Retinal pigment epithelial cell (primary cell): ENCODE measurements around the gene SELENOI.

Experiments used
- DNase-seq: peaks from one replicate; pipeline ENCODE4 v3.0.0-alpha.2; 2010; ENCODE audit warnings: low read depth
- H3K4me3 ChIP-seq: 2 replicates; pipeline ENCODE4 v1.5.1; 2011; ENCODE audit warnings: mild to moderate bottlenecking, low read length, control low read depth, moderate library complexity
- TF ChIP-seq, protein P1 (sequence below): conservative IDR thresholded peaks from 2 replicates; pipeline ENCODE4 v1.5.1; 2011; ENCODE audit warnings: low read depth, low read length, control low read depth, inconsistent platforms

The SELENOI gene, protein sequence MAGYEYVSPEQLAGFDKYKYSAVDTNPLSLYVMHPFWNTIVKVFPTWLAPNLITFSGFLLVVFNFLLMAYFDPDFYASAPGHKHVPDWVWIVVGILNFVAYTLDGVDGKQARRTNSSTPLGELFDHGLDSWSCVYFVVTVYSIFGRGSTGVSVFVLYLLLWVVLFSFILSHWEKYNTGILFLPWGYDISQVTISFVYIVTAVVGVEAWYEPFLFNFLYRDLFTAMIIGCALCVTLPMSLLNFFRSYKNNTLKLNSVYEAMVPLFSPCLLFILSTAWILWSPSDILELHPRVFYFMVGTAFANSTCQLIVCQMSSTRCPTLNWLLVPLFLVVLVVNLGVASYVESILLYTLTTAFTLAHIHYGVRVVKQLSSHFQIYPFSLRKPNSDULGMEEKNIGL

DNA sequence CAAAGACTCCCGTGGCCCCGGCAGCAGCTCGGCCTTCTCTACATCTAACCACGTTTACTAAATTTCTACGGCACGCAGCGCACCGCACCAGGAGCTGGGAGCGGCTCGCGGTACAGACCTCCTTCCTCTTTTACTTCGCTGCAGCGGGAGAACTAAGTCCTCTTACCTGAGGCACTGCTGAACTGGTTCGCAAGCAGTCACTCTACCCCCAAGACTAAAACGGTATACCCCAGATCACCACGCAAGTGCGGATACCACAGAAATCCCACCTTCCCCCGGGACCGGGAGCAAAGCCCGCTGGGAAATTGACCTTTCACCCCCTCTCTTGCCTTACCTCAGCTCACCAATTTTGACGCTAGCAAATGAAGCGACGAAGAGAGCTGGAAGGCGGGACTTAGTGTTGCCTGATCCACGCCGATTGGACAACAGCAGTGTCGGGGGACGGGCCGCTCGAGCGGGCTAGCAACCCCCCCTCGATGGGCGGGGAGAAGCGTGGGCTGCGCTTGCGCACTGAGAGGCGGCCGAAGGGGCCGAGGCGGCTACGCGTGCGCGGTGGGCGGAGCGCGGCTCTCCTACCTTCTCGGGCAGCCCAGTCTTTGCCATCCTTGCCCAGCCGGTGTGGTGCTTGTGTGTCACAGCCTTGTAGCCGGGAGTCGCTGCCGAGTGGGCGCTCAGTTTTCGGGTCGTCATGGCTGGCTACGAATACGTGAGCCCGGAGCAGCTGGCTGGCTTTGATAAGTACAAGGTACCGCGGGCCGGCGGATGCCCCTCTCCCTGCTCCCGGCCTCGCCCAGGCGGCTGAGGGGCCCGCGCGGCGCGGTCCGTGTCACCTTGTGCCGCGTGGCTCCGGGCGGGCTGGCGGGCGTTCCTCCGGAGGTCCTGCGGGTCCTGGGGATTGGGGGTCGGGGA, at the start of gene SELENOI:
Gene SELENOI (plus strand): TSS at position 599 of the 909 bp plus-strand sequence. CDS start 90 bp downstream, at position 689.
- DNase-seq: peak; percentile 98
- TF ChIP-seq, protein P1, sequence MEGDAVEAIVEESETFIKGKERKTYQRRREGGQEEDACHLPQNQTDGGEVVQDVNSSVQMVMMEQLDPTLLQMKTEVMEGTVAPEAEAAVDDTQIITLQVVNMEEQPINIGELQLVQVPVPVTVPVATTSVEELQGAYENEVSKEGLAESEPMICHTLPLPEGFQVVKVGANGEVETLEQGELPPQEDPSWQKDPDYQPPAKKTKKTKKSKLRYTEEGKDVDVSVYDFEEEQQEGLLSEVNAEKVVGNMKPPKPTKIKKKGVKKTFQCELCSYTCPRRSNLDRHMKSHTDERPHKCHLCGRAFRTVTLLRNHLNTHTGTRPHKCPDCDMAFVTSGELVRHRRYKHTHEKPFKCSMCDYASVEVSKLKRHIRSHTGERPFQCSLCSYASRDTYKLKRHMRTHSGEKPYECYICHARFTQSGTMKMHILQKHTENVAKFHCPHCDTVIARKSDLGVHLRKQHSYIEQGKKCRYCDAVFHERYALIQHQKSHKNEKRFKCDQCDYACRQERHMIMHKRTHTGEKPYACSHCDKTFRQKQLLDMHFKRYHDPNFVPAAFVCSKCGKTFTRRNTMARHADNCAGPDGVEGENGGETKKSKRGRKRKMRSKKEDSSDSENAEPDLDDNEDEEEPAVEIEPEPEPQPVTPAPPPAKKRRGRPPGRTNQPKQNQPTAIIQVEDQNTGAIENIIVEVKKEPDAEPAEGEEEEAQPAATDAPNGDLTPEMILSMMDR: no peak
- peak within 1 kb of the TSS; percentile 93 for H3K4me3 ChIP-seq

DNA sequence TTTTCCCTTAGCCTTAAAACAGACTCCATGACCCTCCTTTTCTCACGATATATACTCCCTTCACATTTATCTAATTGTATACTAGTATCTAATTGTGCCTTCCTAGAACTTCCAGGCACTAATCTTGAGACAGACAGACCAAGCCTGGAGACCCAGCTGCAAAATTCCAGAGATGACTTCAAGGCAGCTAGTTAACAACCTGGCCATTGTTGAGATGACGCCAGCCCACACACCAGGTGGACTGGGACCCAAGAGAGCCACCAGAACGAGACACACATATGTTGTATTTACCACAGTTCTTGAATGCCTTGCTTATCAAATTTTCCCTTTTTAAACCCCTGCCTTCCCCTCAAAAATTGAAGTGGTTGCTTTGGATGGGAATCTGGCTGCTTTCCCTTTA, 48.9 kb upstream of the SELENOI start:
- TF ChIP-seq, protein P1: no peak
- DNase-seq: no peak
- H3K4me3 ChIP-seq: no peak overlapping the region

DNA sequence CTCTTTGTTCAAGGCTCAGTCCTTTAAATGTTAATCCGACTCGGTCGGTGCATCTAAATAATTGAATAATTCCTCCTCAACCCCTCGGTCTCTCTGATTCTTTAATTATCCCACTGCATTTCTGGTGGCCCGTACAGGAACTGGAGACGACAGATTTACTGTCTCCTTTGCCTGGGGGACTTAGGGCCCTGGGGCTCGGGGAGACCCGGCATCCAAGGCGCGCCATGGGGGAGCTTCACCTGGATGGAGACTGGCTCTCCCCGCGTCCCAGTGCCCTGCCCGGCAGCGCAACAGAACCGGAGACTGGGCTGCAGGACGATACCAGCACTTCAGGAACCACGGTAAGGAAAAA, 47.7 kb upstream of the SELENOI start:
- peak overlapping the region; percentile 49 for H3K4me3 ChIP-seq
- TF ChIP-seq, protein P1: no peak
- DNase-seq: no peak

DNA sequence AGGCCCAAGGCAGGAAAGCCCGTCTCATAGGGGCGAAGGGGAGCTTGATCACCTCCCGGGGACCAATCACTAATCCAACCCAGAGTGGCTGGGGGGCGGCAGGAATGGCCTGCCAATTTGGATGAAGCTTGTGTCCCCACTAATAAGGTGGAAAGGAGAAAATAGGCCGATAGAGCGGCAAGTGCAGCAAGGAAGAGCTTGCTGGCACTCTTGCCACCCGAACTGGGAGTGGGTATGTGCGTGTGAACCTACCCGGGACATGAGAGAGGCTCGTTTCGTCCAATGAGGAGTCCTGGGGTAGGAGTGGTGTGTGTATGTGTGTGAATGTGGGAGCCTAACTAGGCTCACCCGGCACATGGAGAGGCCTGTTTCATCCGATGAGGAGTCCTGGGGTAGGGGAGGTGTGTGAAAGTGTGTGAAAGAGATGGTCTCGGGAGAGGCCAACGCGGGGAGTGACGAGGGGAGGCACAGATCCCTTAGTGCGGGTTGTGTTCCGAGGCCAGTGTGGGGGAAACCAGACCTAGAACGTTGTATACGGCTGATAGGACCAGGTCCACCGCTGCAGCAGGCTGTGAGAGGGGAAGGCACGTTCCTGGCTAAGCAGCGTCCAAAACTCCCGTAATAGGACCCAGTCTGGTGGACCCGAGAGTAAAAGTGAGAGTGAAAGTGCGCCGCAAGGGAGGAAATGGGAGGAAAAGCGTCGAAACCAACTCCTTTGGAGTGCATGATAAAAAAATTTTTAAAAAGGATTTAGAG, 47.1 kb upstream of the SELENOI start:
- H3K4me3 ChIP-seq: peak overlapping the region; percentile 49
- TF ChIP-seq, protein P1: no peak
- no peak for DNase-seq

DNA sequence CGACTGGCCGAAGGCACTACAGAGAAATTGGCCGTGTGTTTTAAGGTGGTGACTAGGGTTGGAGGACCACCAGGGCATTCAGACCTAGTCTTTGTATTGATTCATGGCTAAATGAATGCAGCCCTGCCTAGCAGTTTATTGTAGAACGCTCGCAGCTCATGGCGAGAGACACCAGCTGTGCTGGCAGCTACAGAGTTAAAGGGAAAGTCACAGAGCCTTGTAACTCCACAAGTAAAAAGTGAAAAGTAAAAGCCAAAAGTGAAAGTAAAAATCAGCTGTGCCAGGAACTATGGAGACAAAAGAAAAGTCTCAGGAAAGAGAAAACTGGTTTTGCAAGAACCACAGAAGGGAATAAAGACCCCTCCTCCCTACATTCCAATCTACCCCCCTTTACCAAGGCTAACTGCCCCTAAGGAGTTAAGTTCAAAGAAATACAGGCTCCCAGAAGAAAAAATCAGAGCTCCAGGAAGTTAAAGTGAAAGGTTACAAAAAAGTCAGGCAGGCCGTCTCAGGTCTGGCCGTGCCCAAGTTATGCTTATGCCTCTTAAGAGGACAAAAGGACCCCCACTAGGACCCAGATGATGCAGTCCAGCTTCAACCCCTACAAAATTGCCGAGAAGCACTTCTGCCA, 46.4 kb upstream of the SELENOI start:
- TF ChIP-seq, protein P1: no peak
- no peak for DNase-seq
- H3K4me3 ChIP-seq: peak overlapping the region; percentile 49

DNA sequence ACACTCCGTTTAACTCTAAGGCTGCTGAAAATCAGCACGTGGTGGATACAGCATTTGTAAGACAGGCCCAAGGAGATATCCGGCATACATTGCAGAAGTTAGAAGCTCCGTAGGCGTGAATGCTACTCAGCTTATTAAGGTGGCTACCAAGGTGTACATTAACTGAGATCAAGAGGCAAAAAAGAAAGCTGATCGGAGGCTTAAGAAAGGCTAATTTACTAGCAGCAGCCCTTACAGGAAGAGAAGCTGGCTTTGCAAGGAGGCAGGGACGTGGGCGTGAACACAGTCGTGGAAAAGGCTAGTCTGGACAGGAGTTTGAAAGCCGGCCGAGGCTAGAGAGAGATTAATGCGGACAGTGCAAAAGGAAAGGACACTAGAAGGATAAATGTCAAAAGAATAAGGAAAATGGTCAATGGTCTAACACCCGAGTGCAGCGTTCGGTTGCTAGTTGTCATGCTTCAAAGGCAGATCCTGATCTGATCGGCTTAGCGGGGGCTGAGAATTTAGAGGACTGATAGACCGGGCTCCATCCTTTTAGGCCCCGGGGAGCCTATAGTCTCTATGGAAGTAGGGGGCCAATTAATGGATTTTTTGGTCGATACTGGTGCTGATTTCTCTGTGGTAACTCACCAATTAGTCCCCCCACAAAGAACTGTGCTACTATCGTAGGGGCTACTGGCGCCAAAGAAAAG, 45.6 kb upstream of the SELENOI start:
- no peak for DNase-seq
- H3K4me3 ChIP-seq: peak overlapping the region; percentile 49

More for the DNA sequence above, 45.6 kb upstream of the SELENOI start:
- TF ChIP-seq, protein P1: no peak
